Tibial artery (tissue), 4 donors: ENCODE data around the gene KCNIP4.

Experiments used
- DNase-seq, 2 donors: peaks; one replicate each; pipeline ENCODE4 v3.0.0-alpha.2; 2019
- H3K27ac ChIP-seq, 2 donors: fragments of 200-600 bp; sonication (generic) in 1 of 2; 1 replicate in 1 of 2; 2 replicates in 1 of 2; pipeline ENCODE4 v1.5.1; 2018 to 2019; ENCODE audit warnings: mild to moderate bottlenecking in 1 of 2
- H3K27me3 ChIP-seq, 2 donors: fragments of 200-600 bp; sonication (generic) in 1 of 2; one replicate each; pipeline versions ENCODE4 v1.5.1 to v1.6.0; 2016 to 2019
- H3K36me3 ChIP-seq, 3 donors: fragments of 200-600 bp; sonication (generic) in 2 of 3; one replicate each; pipeline ENCODE4 v1.5.1; 2016 to 2019; ENCODE audit warnings: mild to moderate bottlenecking in 2 of 3
- H3K4me1 ChIP-seq, 4 donors: fragments of 200-600 bp; sonication (generic) in 2 of 4; 1 replicate in 3 of 4; 2 replicates in 1 of 4; pipeline ENCODE4 v1.5.1; 2016 to 2019
- H3K4me3 ChIP-seq, 2 donors: fragments of 200-600 bp; sonication (generic) in 1 of 2; 1 replicate in 1 of 2; 2 replicates in 1 of 2; pipeline ENCODE4 v1.5.1; 2018 to 2019; ENCODE audit warnings: mild to moderate bottlenecking in 2 of 2
- H3K9me3 ChIP-seq, 3 donors: fragments of 200-600 bp; sonication (generic) in 1 of 3; one replicate each; pipeline ENCODE4 v1.5.1; 2016 to 2019
- CTCF ChIP-seq, 2 experiments: fragments of 200-600 bp in 1 of 2; fragments of 450-650 bp in 1 of 2; IDR thresholded peaks; one replicate each; pipeline ENCODE4 v1.5.1; 2017 to 2019; ENCODE audit warnings: antibody characterized with exemption in 2 of 2, mild to moderate bottlenecking in 1 of 2, moderate library complexity in 1 of 2
- intact Hi-C: fragments of 100-400 bp; cut with DNase I; formaldehyde crosslinking; loops from one replicate; pipeline ENCODE4 v1.15.0; 2023; ENCODE audit warnings: low total_unique reads

Gene KCNIP4

GRCh38 chr4:21454201-21454600 is 494.4 kb downstream of the KCNIP4 start:
- Histone ChIP-seq H3K36me3 (no peaks in the 10 kb centered on the region), H3K27ac (no peak overlapping the region), H3K9me3 (no peaks in the 10 kb centered on the region), H3K4me3 (no peak overlapping the region), H3K4me1 (no peaks in the 10 kb centered on the region), H3K27me3 (no peaks in the 10 kb centered on the region)
- no peak for TF ChIP-seq CTCF (IDR thresholded peaks at IDR 0.05)
- DNase-seq: no peak
- intact Hi-C loops: no loop called here

GRCh38 chr4:21452931-21453330 is 495.6 kb downstream of the KCNIP4 start:
- Histone ChIP-seq H3K27me3 (no peaks in the 10 kb centered on the region), H3K36me3 (no peaks in the 10 kb centered on the region), H3K4me1 (no peaks in the 10 kb centered on the region), H3K27ac (no peak overlapping the region), H3K4me3 (no peak overlapping the region), H3K9me3 (no peaks in the 10 kb centered on the region)
- TF ChIP-seq CTCF (IDR thresholded peaks at IDR 0.05): no peak
- intact Hi-C loops: no loop called here
- no peak for DNase-seq

GRCh38 chr4:21451032-21451431 is 497.5 kb downstream of the KCNIP4 start:
- H3K27ac ChIP-seq: no peak overlapping the region
- intact Hi-C loops: no loop called here
- no peak overlapping the region for H3K4me3 ChIP-seq
- H3K27me3 ChIP-seq: no peaks in the 10 kb centered on the region
- TF ChIP-seq CTCF (IDR thresholded peaks at IDR 0.05): no peak
- DNase-seq: no peak
- H3K36me3 ChIP-seq: no peaks in the 10 kb centered on the region
- no peaks in the 10 kb centered on the region for H3K9me3 ChIP-seq
- no peaks in the 10 kb centered on the region for H3K4me1 ChIP-seq

- H3K27me3 ChIP-seq: no peaks in the 10 kb centered on the region
- TF ChIP-seq CTCF (IDR thresholded peaks at IDR 0.05): no peak
- H3K9me3 ChIP-seq: no peaks in the 10 kb centered on the region
- H3K36me3 ChIP-seq: no peaks in the 10 kb centered on the region
- no peak overlapping the region for H3K27ac ChIP-seq
- no peak overlapping the region for H3K4me3 ChIP-seq
- intact Hi-C loops: no loop called here
- no peaks in the 10 kb centered on the region for H3K4me1 ChIP-seq
- DNase-seq: no peak
Measured at GRCh38 chr4:21450331-21450730, 498.2 kb downstream of the KCNIP4 start.

GRCh38 chr4:21447301-21448054 is 501.1 kb downstream of the KCNIP4 start:
- intact Hi-C loops: no loop called here
- Histone ChIP-seq H3K4me3 (no peak overlapping the region), H3K27me3 (no peaks in the 10 kb centered on the region), H3K36me3 (no peaks in the 10 kb centered on the region), H3K27ac (no peak overlapping the region), H3K9me3 (no peaks in the 10 kb centered on the region), H3K4me1 (no peaks in the 10 kb centered on the region)
- no peak for DNase-seq
- no peak for TF ChIP-seq CTCF (IDR thresholded peaks at IDR 0.05)

- TF ChIP-seq CTCF (IDR thresholded peaks at IDR 0.05): no peak
- DNase-seq: no peak
- no peaks in the 10 kb centered on the region for H3K36me3 ChIP-seq
- H3K27me3 ChIP-seq: no peaks in the 10 kb centered on the region
- H3K4me1 ChIP-seq: no peaks in the 10 kb centered on the region
- H3K4me3 ChIP-seq: no peak overlapping the region
- intact Hi-C loops: no loop called here
- no peak overlapping the region for H3K27ac ChIP-seq
- no peaks in the 10 kb centered on the region for H3K9me3 ChIP-seq
Measured at GRCh38 chr4:21420166-21420565, 528.4 kb downstream of the KCNIP4 start.
